Measurements from ENCODE around the gene TBX5. TPM values are rescaled to one million over a fixed set of nuclear protein-coding genes. Genes with fewer than 3 reads are reported as not detected.

The TBX5 gene
- total and polyA plus RNA-seq, 4 experiments from 2014 or later: not detected

- Mint-ChIP-seq H3K27ac (no peak overlapping the region), H3K9me3 (peaks cover 2 to 22% (median 5%) of the 10 kb centered on the region in 8 donors), H3K4me3 (no peak overlapping the region), H3K4me1 (no peaks in the 10 kb centered on the region), H3K36me3 (no peaks in the 10 kb centered on the region), H3K27me3 (peaks cover 0 to 2% of the 10 kb centered on the region in 2 donors)
- no peaks in the 10 kb centered on the region for H3K36me3 ChIP-seq (ENCODE audit: insufficient read depth, low read length)
- no peaks in the 10 kb centered on the region for H3K9me3 ChIP-seq (ENCODE audit: control insufficient read depth in 1 of 2, low read length in 2 of 2)
- ChIA-PET CTCF (ENCODE audit: partially characterized antibody) (no interaction called here), POLR2A (ENCODE audit: partially characterized antibody) (no interaction called here)
- intact Hi-C loops (cut with micrococcal nuclease): no loop called here
- no peak overlapping the region for H3K4me3 ChIP-seq (ENCODE audit: low read length in 2 of 2)
- H3K27me3 ChIP-seq (ENCODE audit: insufficient read depth, low read length): no peaks in the 10 kb centered on the region
- H3K27ac ChIP-seq (ENCODE audit: low read depth, low read length): no peak overlapping the region
- no peak for DNase-seq
- no peaks in the 10 kb centered on the region for H3K4me1 ChIP-seq (ENCODE audit: insufficient read depth, low read length)
Measured at GRCh38 chr12:114327765-114328164, 78.2 kb downstream of the TBX5 start.

GRCh38 chr12:114321524-114321923, 84.4 kb downstream of the TBX5 start:
- H3K9me3 ChIP-seq (ENCODE audit: control insufficient read depth in 1 of 2, low read length in 2 of 2): no peaks in the 10 kb centered on the region
- no peaks in the 10 kb centered on the region for H3K27me3 Mint-ChIP-seq
- H3K4me3 ChIP-seq (ENCODE audit: low read length in 2 of 2): no peak overlapping the region
- intact Hi-C loops (cut with micrococcal nuclease): no loop called here
- no peak overlapping the region for H3K27ac Mint-ChIP-seq
- ChIA-PET CTCF (ENCODE audit: partially characterized antibody) (no interaction called here), POLR2A (ENCODE audit: partially characterized antibody) (no interaction called here)
- H3K36me3 Mint-ChIP-seq: no peaks in the 10 kb centered on the region
- H3K4me1 Mint-ChIP-seq: no peaks in the 10 kb centered on the region
- no peak overlapping the region for H3K27ac ChIP-seq (ENCODE audit: low read depth, low read length)
- H3K27me3 ChIP-seq (ENCODE audit: insufficient read depth, low read length): no peaks in the 10 kb centered on the region
- H3K4me3 Mint-ChIP-seq: no peak overlapping the region
- no peak for DNase-seq
- no peaks in the 10 kb centered on the region for H3K36me3 ChIP-seq (ENCODE audit: insufficient read depth, low read length)
- H3K4me1 ChIP-seq (ENCODE audit: insufficient read depth, low read length): no peaks in the 10 kb centered on the region
- peaks cover 0 to 4% (median 0%) of the 10 kb centered on the region in 8 donors for H3K9me3 Mint-ChIP-seq

DNA sequence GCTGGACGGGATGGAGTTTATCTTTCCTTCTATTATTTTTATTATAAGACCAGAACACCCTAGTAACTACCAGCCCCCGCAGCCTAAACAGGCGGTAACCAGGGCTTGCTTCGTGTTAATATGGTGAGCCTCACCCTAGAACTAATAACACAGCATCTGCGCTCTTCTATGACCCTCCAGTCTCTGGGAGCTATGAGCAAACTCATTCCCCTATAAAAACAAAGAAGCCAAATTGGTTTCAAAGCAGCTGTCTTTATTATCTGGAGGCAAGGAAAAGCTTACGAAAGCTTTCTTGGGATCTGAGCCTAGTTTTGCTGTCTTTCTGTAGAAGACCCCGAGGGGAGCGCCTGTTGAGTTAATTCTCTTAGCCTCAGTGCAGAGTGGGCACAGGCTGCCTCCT, 85.0 kb downstream of the TBX5 start:
- Mint-ChIP-seq H3K9me3 (peaks cover 0 to 4% (median 0%) of the 10 kb centered on the region in 8 donors), H3K4me3 (no peak overlapping the region), H3K27ac (no peak overlapping the region), H3K36me3 (no peaks in the 10 kb centered on the region), H3K27me3 (no peaks in the 10 kb centered on the region), H3K4me1 (no peaks in the 10 kb centered on the region)
- H3K36me3 ChIP-seq (ENCODE audit: insufficient read depth, low read length): no peaks in the 10 kb centered on the region
- no peaks in the 10 kb centered on the region for H3K4me1 ChIP-seq (ENCODE audit: insufficient read depth, low read length)
- no peak for DNase-seq
- no peak overlapping the region for H3K27ac ChIP-seq (ENCODE audit: low read depth, low read length)
- intact Hi-C loops (cut with micrococcal nuclease): no loop called here
- no peaks in the 10 kb centered on the region for H3K9me3 ChIP-seq (ENCODE audit: control insufficient read depth in 1 of 2, low read length in 2 of 2)
- no peaks in the 10 kb centered on the region for H3K27me3 ChIP-seq (ENCODE audit: insufficient read depth, low read length)
- ChIA-PET POLR2A (ENCODE audit: partially characterized antibody) (no interaction called here), CTCF (ENCODE audit: partially characterized antibody) (no interaction called here)
- H3K4me3 ChIP-seq (ENCODE audit: low read length in 2 of 2): no peak overlapping the region

DNA sequence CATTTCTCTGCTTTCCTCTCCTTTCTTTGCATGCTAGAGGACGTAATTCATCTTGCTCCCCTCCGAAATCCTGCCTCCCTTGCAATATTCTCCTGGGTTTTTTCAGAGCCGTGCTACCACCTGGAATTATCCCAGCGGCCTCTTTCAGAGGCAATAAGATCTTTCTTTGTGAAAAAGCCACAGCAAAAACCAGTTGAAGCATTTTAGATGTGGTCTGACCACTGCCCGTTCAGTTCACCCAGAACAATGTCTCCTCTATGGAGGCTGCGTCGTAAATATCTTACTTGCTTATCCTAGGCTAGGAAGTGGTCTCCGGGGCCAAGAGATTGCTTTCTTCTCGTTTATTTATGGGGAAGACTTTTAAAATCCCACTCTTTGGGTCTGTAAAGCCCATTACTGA, 85.8 kb downstream of the TBX5 start:
- POLR2A ChIA-PET (ENCODE audit: partially characterized antibody): no interaction called here
- Histone ChIP-seq H3K9me3 (ENCODE audit: control insufficient read depth in 1 of 2, low read length in 2 of 2) (no peaks in the 10 kb centered on the region), H3K27me3 (ENCODE audit: insufficient read depth, low read length) (no peaks in the 10 kb centered on the region), H3K27ac (ENCODE audit: low read depth, low read length) (no peak overlapping the region), H3K36me3 (ENCODE audit: insufficient read depth, low read length) (no peaks in the 10 kb centered on the region), H3K4me1 (ENCODE audit: insufficient read depth, low read length) (no peaks in the 10 kb centered on the region), H3K4me3 (ENCODE audit: low read length in 2 of 2) (no peak overlapping the region)
- Mint-ChIP-seq H3K4me1 (no peaks in the 10 kb centered on the region), H3K4me3 (no peak overlapping the region), H3K27me3 (no peaks in the 10 kb centered on the region), H3K27ac (no peak overlapping the region), H3K9me3 (peaks cover 0 to 4% (median 0%) of the 10 kb centered on the region in 8 donors), H3K36me3 (no peaks in the 10 kb centered on the region)
- CTCF ChIA-PET (ENCODE audit: partially characterized antibody): no interaction called here
- intact Hi-C loops (cut with micrococcal nuclease): no loop called here
- DNase-seq: no peak

DNA sequence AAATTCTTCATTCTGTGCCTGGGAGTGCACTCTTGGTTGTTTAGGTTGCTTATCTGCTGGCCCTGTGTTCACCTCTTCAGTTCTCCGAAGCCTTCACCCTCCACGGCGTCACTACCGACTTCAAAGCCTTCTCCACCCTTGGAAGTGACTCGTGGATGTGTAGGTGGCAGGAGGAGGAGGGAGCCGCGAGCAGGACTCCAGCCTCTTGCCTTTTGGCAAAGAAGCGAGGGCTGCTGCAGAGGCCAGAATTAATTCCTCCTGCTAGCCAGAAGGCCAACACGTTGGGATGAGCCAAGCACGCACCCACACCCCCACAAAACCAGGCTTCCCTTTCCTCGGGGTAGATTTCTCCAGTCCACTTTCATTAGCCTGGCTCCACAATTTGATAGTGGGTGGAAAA, 86.5 kb downstream of the TBX5 start:
- Histone ChIP-seq H3K27me3 (ENCODE audit: insufficient read depth, low read length) (no peaks in the 10 kb centered on the region), H3K4me1 (ENCODE audit: insufficient read depth, low read length) (no peaks in the 10 kb centered on the region), H3K36me3 (ENCODE audit: insufficient read depth, low read length) (no peaks in the 10 kb centered on the region), H3K9me3 (ENCODE audit: control insufficient read depth in 1 of 2, low read length in 2 of 2) (no peaks in the 10 kb centered on the region), H3K4me3 (ENCODE audit: low read length in 2 of 2) (no peak overlapping the region), H3K27ac (ENCODE audit: low read depth, low read length) (no peak overlapping the region)
- ChIA-PET CTCF (ENCODE audit: partially characterized antibody) (no interaction called here), POLR2A (ENCODE audit: partially characterized antibody) (no interaction called here)
- H3K36me3 Mint-ChIP-seq: no peaks in the 10 kb centered on the region
- H3K27me3 Mint-ChIP-seq: no peaks in the 10 kb centered on the region
- peaks cover 0 to 4% (median 0%) of the 10 kb centered on the region in 8 donors for H3K9me3 Mint-ChIP-seq
- no peak overlapping the region for H3K4me3 Mint-ChIP-seq
- no peaks in the 10 kb centered on the region for H3K4me1 Mint-ChIP-seq
- intact Hi-C loops (cut with micrococcal nuclease): no loop called here
- no peak overlapping the region for H3K27ac Mint-ChIP-seq
- no peak for DNase-seq

DNA sequence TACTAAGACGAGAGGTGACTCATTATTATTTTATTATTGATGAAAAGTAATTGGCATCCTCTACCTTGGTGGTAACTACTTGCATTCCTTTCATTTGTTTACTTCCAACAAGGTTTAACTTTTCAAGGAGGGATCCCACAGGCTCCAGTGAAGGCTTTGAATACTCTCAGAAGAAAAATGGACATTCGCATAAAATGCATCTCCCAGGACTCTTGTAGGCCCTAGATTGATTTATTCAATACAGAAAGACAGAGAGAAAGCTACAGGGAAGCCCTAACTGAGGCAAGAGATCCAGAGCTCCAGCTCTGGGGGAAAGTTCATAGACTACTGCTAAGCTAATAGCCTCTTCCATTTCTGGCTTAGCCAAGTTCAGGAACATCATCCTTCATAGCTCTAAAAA, 87.0 kb downstream of the TBX5 start:
- intact Hi-C loops (cut with micrococcal nuclease): no loop called here
- Histone ChIP-seq H3K4me3 (ENCODE audit: low read length in 2 of 2) (no peak overlapping the region), H3K9me3 (ENCODE audit: control insufficient read depth in 1 of 2, low read length in 2 of 2) (no peaks in the 10 kb centered on the region), H3K4me1 (ENCODE audit: insufficient read depth, low read length) (no peaks in the 10 kb centered on the region), H3K27ac (ENCODE audit: low read depth, low read length) (no peak overlapping the region), H3K27me3 (ENCODE audit: insufficient read depth, low read length) (no peaks in the 10 kb centered on the region), H3K36me3 (ENCODE audit: insufficient read depth, low read length) (no peaks in the 10 kb centered on the region)
- ChIA-PET CTCF (ENCODE audit: partially characterized antibody) (no interaction called here), POLR2A (ENCODE audit: partially characterized antibody) (no interaction called here)
- no peak overlapping the region for H3K4me3 Mint-ChIP-seq
- H3K4me1 Mint-ChIP-seq: no peaks in the 10 kb centered on the region
- no peaks in the 10 kb centered on the region for H3K36me3 Mint-ChIP-seq
- peaks cover 0 to 4% (median 0%) of the 10 kb centered on the region in 8 donors for H3K9me3 Mint-ChIP-seq
- no peak for DNase-seq
- no peaks in the 10 kb centered on the region for H3K27me3 Mint-ChIP-seq
- H3K27ac Mint-ChIP-seq: no peak overlapping the region

- Mint-ChIP-seq H3K27ac (no peak overlapping the region), H3K4me1 (no peaks in the 10 kb centered on the region), H3K27me3 (no peaks in the 10 kb centered on the region), H3K36me3 (no peaks in the 10 kb centered on the region), H3K9me3 (no peaks in the 10 kb centered on the region), H3K4me3 (no peak overlapping the region)
- POLR2A ChIA-PET (ENCODE audit: partially characterized antibody): no interaction called here
- no peaks in the 10 kb centered on the region for H3K4me1 ChIP-seq (ENCODE audit: insufficient read depth, low read length)
- no peaks in the 10 kb centered on the region for H3K36me3 ChIP-seq (ENCODE audit: insufficient read depth, low read length)
- no peak overlapping the region for H3K27ac ChIP-seq (ENCODE audit: low read depth, low read length)
- H3K4me3 ChIP-seq (ENCODE audit: low read length in 2 of 2): no peak overlapping the region
- no peak for DNase-seq
- intact Hi-C loops (cut with micrococcal nuclease): no loop called here
- H3K9me3 ChIP-seq (ENCODE audit: control insufficient read depth in 1 of 2, low read length in 2 of 2): no peaks in the 10 kb centered on the region
- CTCF ChIA-PET (ENCODE audit: partially characterized antibody): no interaction called here
- no peaks in the 10 kb centered on the region for H3K27me3 ChIP-seq (ENCODE audit: insufficient read depth, low read length)
Measured at GRCh38 chr12:114316076-114316475, 89.9 kb downstream of the TBX5 start.

DNA sequence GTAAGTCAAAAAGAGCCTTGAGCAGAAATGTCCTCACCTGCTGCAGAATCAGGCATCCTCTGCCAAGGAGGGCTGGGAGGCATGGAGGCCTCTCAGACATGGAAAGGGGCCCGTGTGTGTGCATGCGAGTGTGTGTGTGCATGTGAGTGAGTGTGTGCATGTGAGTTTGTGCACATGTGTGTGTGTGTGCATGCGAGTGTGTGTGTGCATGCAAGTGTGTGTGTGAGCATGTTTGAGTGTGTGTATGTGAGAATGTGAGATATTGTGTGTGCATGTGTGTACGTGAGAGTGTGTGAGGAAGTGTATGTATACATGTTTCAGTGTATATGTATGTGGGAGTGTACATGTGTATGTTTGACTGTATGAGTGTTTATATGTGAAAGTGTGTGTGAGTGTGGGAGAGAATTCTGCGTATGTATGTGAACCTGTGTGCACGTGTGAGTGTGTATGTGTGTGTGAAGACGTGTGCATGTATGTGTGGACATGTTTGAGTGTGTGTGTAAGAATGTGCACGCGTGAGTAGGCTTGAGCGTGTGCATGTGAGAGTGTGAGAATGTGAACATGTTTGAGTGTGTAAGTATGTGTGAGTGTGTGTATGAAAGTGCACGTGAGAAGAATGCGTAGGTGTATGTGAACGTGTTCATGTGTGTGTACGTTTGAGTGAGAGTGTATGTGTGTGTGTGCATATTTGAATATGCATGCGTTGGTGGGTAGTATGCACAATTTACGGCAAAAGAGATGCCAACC, 90.8 kb downstream of the TBX5 start:
- POLR2A ChIA-PET (ENCODE audit: partially characterized antibody): no interaction called here
- no peak for DNase-seq
- H3K4me1 ChIP-seq (ENCODE audit: insufficient read depth, low read length): no peaks in the 10 kb centered on the region
- no peaks in the 10 kb centered on the region for H3K9me3 ChIP-seq (ENCODE audit: control insufficient read depth in 1 of 2, low read length in 2 of 2)
- no peak overlapping the region for H3K4me3 ChIP-seq (ENCODE audit: low read length in 2 of 2)
- H3K36me3 Mint-ChIP-seq: no peaks in the 10 kb centered on the region
- no peaks in the 10 kb centered on the region for H3K4me1 Mint-ChIP-seq
- no peaks in the 10 kb centered on the region for H3K36me3 ChIP-seq (ENCODE audit: insufficient read depth, low read length)
- no peak overlapping the region for H3K27ac Mint-ChIP-seq
- no peaks in the 10 kb centered on the region for H3K27me3 ChIP-seq (ENCODE audit: insufficient read depth, low read length)
- CTCF ChIA-PET (ENCODE audit: partially characterized antibody): no interaction called here
- no peak overlapping the region for H3K27ac ChIP-seq (ENCODE audit: low read depth, low read length)
- H3K27me3 Mint-ChIP-seq: no peaks in the 10 kb centered on the region
- H3K4me3 Mint-ChIP-seq: no peak overlapping the region
- intact Hi-C loops (cut with micrococcal nuclease): no loop called here
- no peaks in the 10 kb centered on the region for H3K9me3 Mint-ChIP-seq
